Measurements from ENCODE around the gene BICC1.
A peak's percentile ranks its signal among the peaks of the same experiment; 100 is the strongest.

BICC1 gene

GRCh38 chr10:58836176-58836700 lies 323.6 kb downstream of the BICC1 start:
- no peak for DNase-seq (ENCODE audit: low read depth)
- TF ChIP-seq, protein P1, sequence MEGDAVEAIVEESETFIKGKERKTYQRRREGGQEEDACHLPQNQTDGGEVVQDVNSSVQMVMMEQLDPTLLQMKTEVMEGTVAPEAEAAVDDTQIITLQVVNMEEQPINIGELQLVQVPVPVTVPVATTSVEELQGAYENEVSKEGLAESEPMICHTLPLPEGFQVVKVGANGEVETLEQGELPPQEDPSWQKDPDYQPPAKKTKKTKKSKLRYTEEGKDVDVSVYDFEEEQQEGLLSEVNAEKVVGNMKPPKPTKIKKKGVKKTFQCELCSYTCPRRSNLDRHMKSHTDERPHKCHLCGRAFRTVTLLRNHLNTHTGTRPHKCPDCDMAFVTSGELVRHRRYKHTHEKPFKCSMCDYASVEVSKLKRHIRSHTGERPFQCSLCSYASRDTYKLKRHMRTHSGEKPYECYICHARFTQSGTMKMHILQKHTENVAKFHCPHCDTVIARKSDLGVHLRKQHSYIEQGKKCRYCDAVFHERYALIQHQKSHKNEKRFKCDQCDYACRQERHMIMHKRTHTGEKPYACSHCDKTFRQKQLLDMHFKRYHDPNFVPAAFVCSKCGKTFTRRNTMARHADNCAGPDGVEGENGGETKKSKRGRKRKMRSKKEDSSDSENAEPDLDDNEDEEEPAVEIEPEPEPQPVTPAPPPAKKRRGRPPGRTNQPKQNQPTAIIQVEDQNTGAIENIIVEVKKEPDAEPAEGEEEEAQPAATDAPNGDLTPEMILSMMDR (conservative IDR thresholded peaks at IDR 0.05; ENCODE audit: low read length): no peak
- no peak overlapping the region for H3K4me3 ChIP-seq (ENCODE audit: low read length)

- no peak for DNase-seq (ENCODE audit: low read depth)
- TF ChIP-seq, protein P1 (conservative IDR thresholded peaks at IDR 0.05; ENCODE audit: low read length): no peak
- no peak overlapping the region for H3K4me3 ChIP-seq (ENCODE audit: low read length)
Observed at GRCh38 chr10:58836991-58837575, 324.4 kb downstream of the BICC1 start.

DNA sequence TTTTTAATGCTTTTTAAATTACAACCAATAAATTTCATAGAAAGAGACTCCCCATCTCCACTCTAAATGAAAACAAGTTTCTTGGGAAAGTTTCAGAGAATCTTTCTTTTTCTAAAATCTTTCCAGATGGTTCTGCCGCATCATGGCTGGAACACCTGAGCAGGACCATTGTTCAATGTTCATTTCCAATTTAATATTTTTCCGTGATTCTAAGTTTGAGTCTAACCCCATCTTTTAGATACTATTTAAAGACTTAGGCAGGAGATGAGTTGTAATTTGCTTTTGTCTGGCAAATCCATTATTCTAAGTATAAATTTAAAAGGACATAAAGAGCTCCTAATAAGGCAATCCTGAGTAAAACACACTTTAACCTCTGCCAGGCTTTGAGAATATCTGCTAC lies 325.2 kb downstream of the BICC1 start:
- H3K4me3 ChIP-seq (ENCODE audit: low read length): no peak overlapping the region
- no peak for DNase-seq (ENCODE audit: low read depth)
- TF ChIP-seq, protein P1 (conservative IDR thresholded peaks at IDR 0.05; ENCODE audit: low read length): no peak

GRCh38 chr10:58838561-58839208 lies 326.0 kb downstream of the BICC1 start:
- TF ChIP-seq, protein P1 (conservative IDR thresholded peaks at IDR 0.05; ENCODE audit: low read length): no peak
- DNase-seq (ENCODE audit: low read depth): no peak
- H3K4me3 ChIP-seq (ENCODE audit: low read length): no peak overlapping the region

GRCh38 chr10:58839771-58840170 lies 327.1 kb downstream of the BICC1 start:
- peak; percentile 83 for DNase-seq (ENCODE audit: low read depth)
- H3K4me3 ChIP-seq (ENCODE audit: low read length): no peak overlapping the region
- TF ChIP-seq, protein P1 (conservative IDR thresholded peaks at IDR 0.05; ENCODE audit: low read length): no peak

DNA sequence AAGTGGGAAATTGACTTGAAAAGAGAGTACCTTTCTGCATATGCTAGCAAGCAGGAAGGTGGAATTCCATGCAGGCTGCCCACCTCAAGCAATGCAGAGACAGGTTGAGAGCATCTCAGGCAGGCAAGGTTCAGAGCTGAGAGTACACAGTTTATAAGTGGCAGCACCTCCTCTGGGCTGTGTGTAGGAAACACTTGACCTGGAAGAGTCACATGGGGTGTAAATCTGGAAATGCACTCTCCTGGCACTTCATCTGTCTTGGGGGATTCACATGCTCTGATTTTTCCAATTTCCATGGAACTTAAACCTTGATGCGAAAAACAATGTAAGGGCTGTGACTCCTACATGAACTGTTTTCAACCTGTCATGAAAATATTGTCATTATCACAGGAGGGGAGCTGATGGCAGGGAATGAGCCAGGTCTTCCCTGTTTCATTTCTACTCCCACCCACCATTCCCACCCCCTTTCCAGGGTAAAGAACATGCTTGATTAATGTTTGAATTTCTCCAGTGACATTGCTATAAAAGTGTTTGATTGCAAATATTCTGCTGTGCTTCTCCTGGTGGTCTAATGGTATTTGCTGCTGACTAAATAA lies 328.3 kb downstream of the BICC1 start:
- H3K4me3 ChIP-seq (ENCODE audit: low read length): no peak overlapping the region
- TF ChIP-seq, protein P1 (conservative IDR thresholded peaks at IDR 0.05; ENCODE audit: low read length): no peak
- no peak for DNase-seq (ENCODE audit: low read depth)

All from AG10803 (cell line).